ENCODE results near the gene MTSS2. TPM values are rescaled to one million over a fixed set of nuclear protein-coding genes. Genes with fewer than 3 reads are reported as not detected.

MTSS2 gene
- total and polyA plus RNA-seq, 2 experiments from 2014 or later, result 1.6 to 19.6 TPM

DNA sequence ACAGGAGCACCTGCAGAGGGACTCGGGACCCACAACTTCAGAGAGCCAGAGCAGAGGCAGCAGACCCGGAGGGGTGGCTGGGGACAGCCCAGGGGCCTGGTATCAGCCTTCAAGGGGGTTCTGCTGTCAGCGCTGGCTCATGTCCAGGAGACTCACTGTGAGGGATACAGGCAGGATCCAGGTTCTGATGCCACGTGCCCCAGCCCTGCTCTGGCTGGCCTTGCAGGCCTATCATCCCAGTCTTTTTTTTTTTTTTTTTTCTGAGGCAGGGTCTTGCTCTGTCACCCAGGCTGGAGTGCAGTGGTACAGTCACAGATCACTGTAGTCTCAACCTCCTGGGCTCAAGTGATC is 9.0 kb upstream of the MTSS2 start:
- TF ChIP-seq, protein P1, sequence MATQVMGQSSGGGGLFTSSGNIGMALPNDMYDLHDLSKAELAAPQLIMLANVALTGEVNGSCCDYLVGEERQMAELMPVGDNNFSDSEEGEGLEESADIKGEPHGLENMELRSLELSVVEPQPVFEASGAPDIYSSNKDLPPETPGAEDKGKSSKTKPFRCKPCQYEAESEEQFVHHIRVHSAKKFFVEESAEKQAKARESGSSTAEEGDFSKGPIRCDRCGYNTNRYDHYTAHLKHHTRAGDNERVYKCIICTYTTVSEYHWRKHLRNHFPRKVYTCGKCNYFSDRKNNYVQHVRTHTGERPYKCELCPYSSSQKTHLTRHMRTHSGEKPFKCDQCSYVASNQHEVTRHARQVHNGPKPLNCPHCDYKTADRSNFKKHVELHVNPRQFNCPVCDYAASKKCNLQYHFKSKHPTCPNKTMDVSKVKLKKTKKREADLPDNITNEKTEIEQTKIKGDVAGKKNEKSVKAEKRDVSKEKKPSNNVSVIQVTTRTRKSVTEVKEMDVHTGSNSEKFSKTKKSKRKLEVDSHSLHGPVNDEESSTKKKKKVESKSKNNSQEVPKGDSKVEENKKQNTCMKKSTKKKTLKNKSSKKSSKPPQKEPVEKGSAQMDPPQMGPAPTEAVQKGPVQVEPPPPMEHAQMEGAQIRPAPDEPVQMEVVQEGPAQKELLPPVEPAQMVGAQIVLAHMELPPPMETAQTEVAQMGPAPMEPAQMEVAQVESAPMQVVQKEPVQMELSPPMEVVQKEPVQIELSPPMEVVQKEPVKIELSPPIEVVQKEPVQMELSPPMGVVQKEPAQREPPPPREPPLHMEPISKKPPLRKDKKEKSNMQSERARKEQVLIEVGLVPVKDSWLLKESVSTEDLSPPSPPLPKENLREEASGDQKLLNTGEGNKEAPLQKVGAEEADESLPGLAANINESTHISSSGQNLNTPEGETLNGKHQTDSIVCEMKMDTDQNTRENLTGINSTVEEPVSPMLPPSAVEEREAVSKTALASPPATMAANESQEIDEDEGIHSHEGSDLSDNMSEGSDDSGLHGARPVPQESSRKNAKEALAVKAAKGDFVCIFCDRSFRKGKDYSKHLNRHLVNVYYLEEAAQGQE (IDR thresholded peaks at IDR 0.05; ENCODE audit: unreplicated experiment), result no peak
- TF ChIP-seq, protein P2, sequence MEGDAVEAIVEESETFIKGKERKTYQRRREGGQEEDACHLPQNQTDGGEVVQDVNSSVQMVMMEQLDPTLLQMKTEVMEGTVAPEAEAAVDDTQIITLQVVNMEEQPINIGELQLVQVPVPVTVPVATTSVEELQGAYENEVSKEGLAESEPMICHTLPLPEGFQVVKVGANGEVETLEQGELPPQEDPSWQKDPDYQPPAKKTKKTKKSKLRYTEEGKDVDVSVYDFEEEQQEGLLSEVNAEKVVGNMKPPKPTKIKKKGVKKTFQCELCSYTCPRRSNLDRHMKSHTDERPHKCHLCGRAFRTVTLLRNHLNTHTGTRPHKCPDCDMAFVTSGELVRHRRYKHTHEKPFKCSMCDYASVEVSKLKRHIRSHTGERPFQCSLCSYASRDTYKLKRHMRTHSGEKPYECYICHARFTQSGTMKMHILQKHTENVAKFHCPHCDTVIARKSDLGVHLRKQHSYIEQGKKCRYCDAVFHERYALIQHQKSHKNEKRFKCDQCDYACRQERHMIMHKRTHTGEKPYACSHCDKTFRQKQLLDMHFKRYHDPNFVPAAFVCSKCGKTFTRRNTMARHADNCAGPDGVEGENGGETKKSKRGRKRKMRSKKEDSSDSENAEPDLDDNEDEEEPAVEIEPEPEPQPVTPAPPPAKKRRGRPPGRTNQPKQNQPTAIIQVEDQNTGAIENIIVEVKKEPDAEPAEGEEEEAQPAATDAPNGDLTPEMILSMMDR (conservative IDR thresholded peaks at IDR 0.05; ENCODE audit: low read depth in 2 of 2), result no peak
- H3K4me1 ChIP-seq (ENCODE audit: insufficient read depth), result peaks cover 24% of the 10 kb centered on the region
- peak overlapping the region; percentile 87 for H3K27ac ChIP-seq (ENCODE audit: low read depth)
- no peaks in the 10 kb centered on the region for H3K79me2 ChIP-seq (replicated peaks; ENCODE audit: insufficient read depth)
- H3K4me1 Mint-ChIP-seq, result peaks cover 25% of the 10 kb centered on the region
- no peaks in the 10 kb centered on the region for H3K36me3 ChIP-seq (ENCODE audit: insufficient read depth)
- peaks cover 19% of the 10 kb centered on the region for H3K27me3 Mint-ChIP-seq (ENCODE audit: insufficient read depth, low read depth, poor library complexity)
- ATAC-seq (no peak), DNase-seq (ENCODE audit: low spot score) (no peak)
- peak overlapping the region; percentile 51; the same call in 1 of the 2 replicates for H3K4me2 ChIP-seq
- no peaks in the 10 kb centered on the region for H3K27me3 ChIP-seq (ENCODE audit: insufficient read depth)
- H3K4me3 ChIP-seq, result no peak overlapping the region
- no peak overlapping the region for H2AFZ ChIP-seq
- H3F3A ChIP-seq (replicated peaks; ENCODE audit: low read depth), result 0 out of 2 replicates have a peak, but pooled peaks cover 3% of the 10 kb centered on the region
- no peaks in the 10 kb centered on the region for H3K9me3 Mint-ChIP-seq
- no peak overlapping the region for H3K4me3 Mint-ChIP-seq
- no peaks in the 10 kb centered on the region for H4K20me1 ChIP-seq (replicated peaks; ENCODE audit: insufficient read depth)
- H3K36me3 Mint-ChIP-seq (ENCODE audit: low read depth), result peaks cover 2% of the 10 kb centered on the region; the same call in 1 of the 3 replicates
- no peak overlapping the region for H3K27ac Mint-ChIP-seq
- H3K9me2 ChIP-seq (ENCODE audit: insufficient read depth), result no peaks in the 10 kb centered on the region

DNA sequence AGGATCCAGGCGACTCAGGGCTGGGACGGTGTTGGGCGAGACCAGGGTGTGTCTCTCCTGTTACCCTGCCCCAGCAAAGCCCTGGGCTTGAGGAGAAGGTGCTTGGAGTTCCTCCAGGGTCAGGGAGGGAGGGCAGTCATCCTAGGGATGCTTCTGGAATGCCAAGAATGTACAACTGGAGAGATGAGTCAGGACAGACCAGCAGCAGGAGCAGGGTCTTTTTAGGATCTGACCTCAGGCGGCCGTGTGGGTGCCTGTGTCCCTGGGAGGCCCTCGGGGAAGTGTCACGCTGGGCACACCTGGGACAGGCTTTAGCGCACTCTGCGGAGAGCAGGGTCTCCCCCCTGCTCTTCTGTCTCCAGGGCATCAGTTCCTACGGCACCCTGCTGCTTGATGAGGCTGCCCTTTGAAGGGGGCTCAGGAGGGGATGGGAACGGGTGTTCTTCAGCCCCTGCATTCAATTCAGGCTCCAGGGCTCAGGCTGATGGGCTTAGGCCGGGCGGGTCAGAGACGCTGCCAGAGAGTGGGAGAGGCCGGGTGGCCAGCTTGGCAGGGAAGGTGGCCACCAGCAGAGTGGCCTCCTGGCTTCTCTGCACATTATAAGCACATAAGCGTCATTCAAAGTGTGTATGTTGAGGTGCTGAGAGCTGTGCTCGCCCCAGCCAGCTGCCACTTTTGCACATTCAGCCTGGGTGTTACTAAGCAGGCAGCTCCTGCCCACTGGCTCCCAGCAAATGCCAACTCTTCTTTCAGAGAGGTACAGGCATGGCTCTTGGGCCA is 8.4 kb upstream of the MTSS2 start:
- H3K27ac Mint-ChIP-seq, result peak overlapping the region; percentile 72
- peaks cover 24% of the 10 kb centered on the region for H3K4me1 ChIP-seq (ENCODE audit: insufficient read depth)
- peaks cover 2% of the 10 kb centered on the region; the same call in 1 of the 3 replicates for H3K36me3 Mint-ChIP-seq (ENCODE audit: low read depth)

More for the DNA sequence above, 8.4 kb upstream of the MTSS2 start:
- Mint-ChIP-seq H3K4me1 (peaks cover 25% of the 10 kb centered on the region), H3K9me3 (no peaks in the 10 kb centered on the region), H3K4me3 (no peak overlapping the region), H3K27me3 (ENCODE audit: insufficient read depth, low read depth, poor library complexity) (peaks cover 19% of the 10 kb centered on the region)
- Histone ChIP-seq H3K9me2 (ENCODE audit: insufficient read depth) (no peaks in the 10 kb centered on the region), H3F3A (replicated peaks; ENCODE audit: low read depth) (0 out of 2 replicates have a peak, but pooled peaks cover 3% of the 10 kb centered on the region), H3K27ac (ENCODE audit: low read depth) (peak overlapping the region; percentile 87), H3K27me3 (ENCODE audit: insufficient read depth) (no peaks in the 10 kb centered on the region), H3K36me3 (ENCODE audit: insufficient read depth) (no peaks in the 10 kb centered on the region), H3K79me2 (replicated peaks; ENCODE audit: insufficient read depth) (no peaks in the 10 kb centered on the region), H3K4me2 (peak overlapping the region; percentile 51), H3K4me3 (no peak overlapping the region), H2AFZ (no peak overlapping the region), H4K20me1 (replicated peaks; ENCODE audit: insufficient read depth) (no peaks in the 10 kb centered on the region)
- peak; percentile 72 for ATAC-seq
- peak; percentile 83 for DNase-seq (ENCODE audit: low spot score)
- TF ChIP-seq, protein P3, sequence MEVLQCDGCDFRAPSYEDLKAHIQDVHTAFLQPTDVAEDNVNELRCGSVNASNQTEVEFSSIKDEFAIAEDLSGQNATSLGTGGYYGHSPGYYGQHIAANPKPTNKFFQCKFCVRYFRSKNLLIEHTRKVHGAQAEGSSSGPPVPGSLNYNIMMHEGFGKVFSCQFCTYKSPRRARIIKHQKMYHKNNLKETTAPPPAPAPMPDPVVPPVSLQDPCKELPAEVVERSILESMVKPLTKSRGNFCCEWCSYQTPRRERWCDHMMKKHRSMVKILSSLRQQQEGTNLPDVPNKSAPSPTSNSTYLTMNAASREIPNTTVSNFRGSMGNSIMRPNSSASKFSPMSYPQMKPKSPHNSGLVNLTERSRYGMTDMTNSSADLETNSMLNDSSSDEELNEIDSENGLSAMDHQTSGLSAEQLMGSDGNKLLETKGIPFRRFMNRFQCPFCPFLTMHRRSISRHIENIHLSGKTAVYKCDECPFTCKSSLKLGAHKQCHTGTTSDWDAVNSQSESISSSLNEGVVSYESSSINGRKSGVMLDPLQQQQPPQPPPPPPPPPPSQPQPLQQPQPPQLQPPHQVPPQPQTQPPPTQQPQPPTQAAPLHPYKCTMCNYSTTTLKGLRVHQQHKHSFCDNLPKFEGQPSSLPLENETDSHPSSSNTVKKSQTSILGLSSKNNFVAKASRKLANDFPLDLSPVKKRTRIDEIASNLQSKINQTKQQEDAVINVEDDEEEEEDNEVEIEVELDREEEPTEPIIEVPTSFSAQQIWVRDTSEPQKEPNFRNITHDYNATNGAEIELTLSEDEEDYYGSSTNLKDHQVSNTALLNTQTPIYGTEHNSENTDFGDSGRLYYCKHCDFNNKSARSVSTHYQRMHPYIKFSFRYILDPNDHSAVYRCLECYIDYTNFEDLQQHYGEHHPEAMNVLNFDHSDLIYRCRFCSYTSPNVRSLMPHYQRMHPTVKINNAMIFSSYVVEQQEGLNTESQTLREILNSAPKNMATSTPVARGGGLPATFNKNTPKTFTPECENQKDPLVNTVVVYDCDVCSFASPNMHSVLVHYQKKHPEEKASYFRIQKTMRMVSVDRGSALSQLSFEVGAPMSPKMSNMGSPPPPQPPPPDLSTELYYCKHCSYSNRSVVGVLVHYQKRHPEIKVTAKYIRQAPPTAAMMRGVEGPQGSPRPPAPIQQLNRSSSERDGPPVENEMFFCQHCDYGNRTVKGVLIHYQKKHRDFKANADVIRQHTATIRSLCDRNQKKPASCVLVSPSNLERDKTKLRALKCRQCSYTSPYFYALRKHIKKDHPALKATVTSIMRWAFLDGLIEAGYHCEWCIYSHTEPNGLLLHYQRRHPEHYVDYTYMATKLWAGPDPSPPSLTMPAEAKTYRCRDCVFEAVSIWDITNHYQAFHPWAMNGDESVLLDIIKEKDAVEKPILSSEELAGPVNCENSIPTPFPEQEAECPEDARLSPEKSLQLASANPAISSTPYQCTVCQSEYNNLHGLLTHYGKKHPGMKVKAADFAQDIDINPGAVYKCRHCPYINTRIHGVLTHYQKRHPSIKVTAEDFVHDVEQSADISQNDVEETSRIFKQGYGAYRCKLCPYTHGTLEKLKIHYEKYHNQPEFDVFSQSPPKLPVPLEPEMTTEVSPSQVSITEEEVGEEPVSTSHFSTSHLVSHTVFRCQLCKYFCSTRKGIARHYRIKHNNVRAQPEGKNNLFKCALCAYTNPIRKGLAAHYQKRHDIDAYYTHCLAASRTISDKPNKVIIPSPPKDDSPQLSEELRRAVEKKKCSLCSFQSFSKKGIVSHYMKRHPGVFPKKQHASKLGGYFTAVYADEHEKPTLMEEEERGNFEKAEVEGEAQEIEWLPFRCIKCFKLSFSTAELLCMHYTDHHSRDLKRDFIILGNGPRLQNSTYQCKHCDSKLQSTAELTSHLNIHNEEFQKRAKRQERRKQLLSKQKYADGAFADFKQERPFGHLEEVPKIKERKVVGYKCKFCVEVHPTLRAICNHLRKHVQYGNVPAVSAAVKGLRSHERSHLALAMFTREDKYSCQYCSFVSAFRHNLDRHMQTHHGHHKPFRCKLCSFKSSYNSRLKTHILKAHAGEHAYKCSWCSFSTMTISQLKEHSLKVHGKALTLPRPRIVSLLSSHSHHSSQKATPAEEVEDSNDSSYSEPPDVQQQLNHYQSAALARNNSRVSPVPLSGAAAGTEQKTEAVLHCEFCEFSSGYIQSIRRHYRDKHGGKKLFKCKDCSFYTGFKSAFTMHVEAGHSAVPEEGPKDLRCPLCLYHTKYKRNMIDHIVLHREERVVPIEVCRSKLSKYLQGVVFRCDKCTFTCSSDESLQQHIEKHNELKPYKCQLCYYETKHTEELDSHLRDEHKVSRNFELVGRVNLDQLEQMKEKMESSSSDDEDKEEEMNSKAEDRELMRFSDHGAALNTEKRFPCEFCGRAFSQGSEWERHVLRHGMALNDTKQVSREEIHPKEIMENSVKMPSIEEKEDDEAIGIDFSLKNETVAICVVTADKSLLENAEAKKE (CRISPR knock-in tag; IDR thresholded peaks at IDR 0.05), result peak; percentile 70; the same call in 1 of the 2 replicates
- no peak for TF ChIP-seq POLR2AphosphoS5 (IDR thresholded peaks at IDR 0.05; ENCODE audit: low read depth)

Measured in GM23338 (cell line).